Measurements from ENCODE around the gene LCA5. TPM values are rescaled to one million over a fixed set of nuclear protein-coding genes. Genes with fewer than 3 reads are reported as not detected.

LCA5 gene
- total and polyA plus RNA-seq, 2 donors (not counting 1 experiment from before 2014, with no cell fraction given), result 0.12 to 0.91 TPM

GRCh38 chr6:79512014-79512413 is 25.2 kb downstream of the LCA5 start:
- no CpG with 5 or more reads among the region's 6 CpGs for WGBS (ENCODE audit: insufficient coverage)
- no peaks in the 10 kb centered on the region for H3K79me2 ChIP-seq (ENCODE audit: control insufficient read depth, insufficient read depth, low read length)
- no peaks in the 10 kb centered on the region for H3K9me3 ChIP-seq (ENCODE audit: control extremely low read depth in 1 of 3, control insufficient read depth in 2 of 3, insufficient read depth in 1 of 3, low read length in 2 of 3)
- intact Hi-C loops (cut with micrococcal nuclease), result no loop called here
- no peak overlapping the region for H3K27ac ChIP-seq (ENCODE audit: low read length in 2 of 2)
- no peak overlapping the region for H2AFZ ChIP-seq (ENCODE audit: insufficient read depth, low read depth, low read length, poor library complexity, severe bottlenecking)
- no peak overlapping the region for H3K4me2 ChIP-seq (replicated peaks; ENCODE audit: low read depth, low read length, poor library complexity, severe bottlenecking)
- ChIA-PET CTCF (no interaction called here), POLR2A (no interaction called here)
- DNase-seq, result no peak
- Mint-ChIP-seq H3K4me1 (no peaks in the 10 kb centered on the region), H3K4me3 (no peak overlapping the region), H3K27ac (no peak overlapping the region), H3K27me3 (no peaks in the 10 kb centered on the region), H3K9me3 (ENCODE audit: insufficient read depth) (no peaks in the 10 kb centered on the region)
- TF ChIP-seq, protein P1, sequence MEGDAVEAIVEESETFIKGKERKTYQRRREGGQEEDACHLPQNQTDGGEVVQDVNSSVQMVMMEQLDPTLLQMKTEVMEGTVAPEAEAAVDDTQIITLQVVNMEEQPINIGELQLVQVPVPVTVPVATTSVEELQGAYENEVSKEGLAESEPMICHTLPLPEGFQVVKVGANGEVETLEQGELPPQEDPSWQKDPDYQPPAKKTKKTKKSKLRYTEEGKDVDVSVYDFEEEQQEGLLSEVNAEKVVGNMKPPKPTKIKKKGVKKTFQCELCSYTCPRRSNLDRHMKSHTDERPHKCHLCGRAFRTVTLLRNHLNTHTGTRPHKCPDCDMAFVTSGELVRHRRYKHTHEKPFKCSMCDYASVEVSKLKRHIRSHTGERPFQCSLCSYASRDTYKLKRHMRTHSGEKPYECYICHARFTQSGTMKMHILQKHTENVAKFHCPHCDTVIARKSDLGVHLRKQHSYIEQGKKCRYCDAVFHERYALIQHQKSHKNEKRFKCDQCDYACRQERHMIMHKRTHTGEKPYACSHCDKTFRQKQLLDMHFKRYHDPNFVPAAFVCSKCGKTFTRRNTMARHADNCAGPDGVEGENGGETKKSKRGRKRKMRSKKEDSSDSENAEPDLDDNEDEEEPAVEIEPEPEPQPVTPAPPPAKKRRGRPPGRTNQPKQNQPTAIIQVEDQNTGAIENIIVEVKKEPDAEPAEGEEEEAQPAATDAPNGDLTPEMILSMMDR (IDR thresholded peaks at IDR 0.05), result no peak
- TF ChIP-seq EZH2 (IDR thresholded peaks at IDR 0.05; ENCODE audit: borderline replicate concordance, insufficient read depth, low read depth, low read length, poor library complexity, severe bottlenecking), result no peak
- no peak overlapping the region for H3K4me3 ChIP-seq (ENCODE audit: control extremely low read depth in 1 of 5, extremely low read depth in 1 of 5, insufficient read depth in 1 of 5, low read depth in 2 of 5, low read length in 4 of 5)
- no peaks in the 10 kb centered on the region for H3K36me3 ChIP-seq (replicated peaks in 1 of 2; ENCODE audit: control extremely low read depth in 1 of 2, control insufficient read depth in 1 of 2, extremely low read depth in 1 of 2, insufficient read depth in 2 of 2, low read length in 1 of 2)
- no peaks in the 10 kb centered on the region for H3K27me3 ChIP-seq (replicated peaks in 1 of 4; ENCODE audit: control extremely low read depth in 1 of 4, control insufficient read depth in 3 of 4, insufficient read depth in 4 of 4, low read length in 3 of 4)
- H3K9ac ChIP-seq (ENCODE audit: low read length), result no peak overlapping the region
- H4K20me1 ChIP-seq (ENCODE audit: control insufficient read depth, insufficient read depth, low read length, poor library complexity, severe bottlenecking), result no peaks in the 10 kb centered on the region
- no peak for ATAC-seq (ENCODE audit: low read depth)
- H3K4me1 ChIP-seq (ENCODE audit: control insufficient read depth in 2 of 2, insufficient read depth in 2 of 2, low read length in 2 of 2), result no peaks in the 10 kb centered on the region

DNA sequence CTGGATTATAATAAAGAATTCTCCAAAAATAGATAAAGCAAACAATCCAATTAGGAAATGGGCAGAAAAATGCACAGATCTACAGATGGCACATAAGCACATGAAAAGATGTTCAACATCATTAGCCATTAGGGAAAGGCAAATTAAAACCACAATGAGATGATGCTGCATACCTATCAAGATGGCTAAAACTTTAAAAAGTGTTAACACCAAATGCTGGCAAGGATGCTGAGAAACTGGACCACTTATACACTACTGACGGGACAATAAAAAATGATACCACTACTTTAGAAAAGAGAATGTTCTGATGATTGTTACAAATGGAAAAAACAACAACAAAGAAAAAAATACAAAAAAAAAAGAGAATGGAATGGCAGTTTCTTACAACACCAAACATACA is 26.5 kb downstream of the LCA5 start:
- ATAC-seq (ENCODE audit: low read depth) (no peak), DNase-seq (no peak)
- no peak overlapping the region for H2AFZ ChIP-seq (ENCODE audit: insufficient read depth, low read depth, low read length, poor library complexity, severe bottlenecking)
- intact Hi-C loops (cut with micrococcal nuclease), result no loop called here
- H3K27ac ChIP-seq (ENCODE audit: low read length in 2 of 2), result no peak overlapping the region
- Mint-ChIP-seq H3K4me1 (no peaks in the 10 kb centered on the region), H3K4me3 (no peak overlapping the region), H3K9me3 (ENCODE audit: insufficient read depth) (peaks cover 2% of the 10 kb centered on the region), H3K27me3 (no peaks in the 10 kb centered on the region), H3K27ac (no peak overlapping the region)
- H3K36me3 ChIP-seq (replicated peaks in 1 of 2; ENCODE audit: control extremely low read depth in 1 of 2, control insufficient read depth in 1 of 2, extremely low read depth in 1 of 2, insufficient read depth in 2 of 2, low read length in 1 of 2), result no peaks in the 10 kb centered on the region
- H4K20me1 ChIP-seq (ENCODE audit: control insufficient read depth, insufficient read depth, low read length, poor library complexity, severe bottlenecking), result no peaks in the 10 kb centered on the region
- POLR2A ChIA-PET, result no interaction called here
- no CpG with 5 or more reads among the region's 1 CpG for WGBS (ENCODE audit: insufficient coverage)
- no peaks in the 10 kb centered on the region for H3K79me2 ChIP-seq (ENCODE audit: control insufficient read depth, insufficient read depth, low read length)
- no peak overlapping the region for H3K4me2 ChIP-seq (replicated peaks; ENCODE audit: low read depth, low read length, poor library complexity, severe bottlenecking)
- H3K27me3 ChIP-seq (replicated peaks in 1 of 4; ENCODE audit: control extremely low read depth in 1 of 4, control insufficient read depth in 3 of 4, insufficient read depth in 4 of 4, low read length in 3 of 4), result no peaks in the 10 kb centered on the region
- H3K4me1 ChIP-seq (ENCODE audit: control insufficient read depth in 2 of 2, insufficient read depth in 2 of 2, low read length in 2 of 2), result no peaks in the 10 kb centered on the region
- H3K9ac ChIP-seq (ENCODE audit: low read length), result no peak overlapping the region
- CTCF ChIA-PET, result no interaction called here
- no peak overlapping the region for H3K4me3 ChIP-seq (ENCODE audit: control extremely low read depth in 1 of 5, extremely low read depth in 1 of 5, insufficient read depth in 1 of 5, low read depth in 2 of 5, low read length in 4 of 5)
- no peak for TF ChIP-seq EZH2 (IDR thresholded peaks at IDR 0.05; ENCODE audit: borderline replicate concordance, insufficient read depth, low read depth, low read length, poor library complexity, severe bottlenecking)
- TF ChIP-seq, protein P1 (IDR thresholded peaks at IDR 0.05), result no peak
- no peaks in the 10 kb centered on the region for H3K9me3 ChIP-seq (ENCODE audit: control extremely low read depth in 1 of 3, control insufficient read depth in 2 of 3, insufficient read depth in 1 of 3, low read length in 2 of 3)

Measured in B cell (primary cell).